Brain microvascular endothelial cell (primary cell): ENCODE results near the gene SPPL2C.

Experiments used
- DNase-seq: peaks from one replicate; pipeline ENCODE4 v3.0.0-alpha.2; 2020
- H3K27ac ChIP-seq: fragments of 250-450 bp; sonication (Bioruptor Pico); 2 replicates; pipeline ENCODE4 v1.5.1; 2020; ENCODE audit warnings: mild to moderate bottlenecking, moderate library complexity
- H3K27me3 ChIP-seq: fragments of 250-450 bp; sonication (Bioruptor Pico); replicated peaks from 2 replicates; pipeline ENCODE4 v1.5.1; 2020; ENCODE audit warnings: mild to moderate bottlenecking
- H3K36me3 ChIP-seq: fragments of 250-450 bp; sonication (Bioruptor Pico); replicated peaks from 2 replicates; pipeline ENCODE4 v1.5.1; 2020; ENCODE audit warnings: mild to moderate bottlenecking
- H3K4me3 ChIP-seq: 2 replicates; pipeline ENCODE4 v1.5.1; 2011; ENCODE audit warnings: low read depth, mild to moderate bottlenecking, control low read depth, low read length, moderate library complexity
- CTCF ChIP-seq: IDR thresholded peaks from 2 replicates; pipeline ENCODE4 v1.5.1; 2011; ENCODE audit warnings: low read depth, mild to moderate bottlenecking, moderate library complexity, low read length, control low read depth, inconsistent platforms; ENCODE audit errors: missing control alignments
- in situ Hi-C: cut with HindIII; loops from 2 replicates; pipeline ENCODE4 v1.10.0; 2017; ENCODE audit warnings: low sequenced_read_pairs, low pct_ligation_motif_present

SPPL2C gene

GRCh38 chr17:45848868-45849535, 4.3 kb downstream of the SPPL2C start:
- no peak overlapping the region for H3K4me3 ChIP-seq
- TF ChIP-seq CTCF, result no peak
- no peak overlapping the region for H3K27ac ChIP-seq
- no peak for DNase-seq
- H3K36me3 ChIP-seq, result no peaks in the 10 kb centered on the region
- H3K27me3 ChIP-seq, result no peaks in the 10 kb centered on the region
- in situ Hi-C loops, result no loop called here

DNA sequence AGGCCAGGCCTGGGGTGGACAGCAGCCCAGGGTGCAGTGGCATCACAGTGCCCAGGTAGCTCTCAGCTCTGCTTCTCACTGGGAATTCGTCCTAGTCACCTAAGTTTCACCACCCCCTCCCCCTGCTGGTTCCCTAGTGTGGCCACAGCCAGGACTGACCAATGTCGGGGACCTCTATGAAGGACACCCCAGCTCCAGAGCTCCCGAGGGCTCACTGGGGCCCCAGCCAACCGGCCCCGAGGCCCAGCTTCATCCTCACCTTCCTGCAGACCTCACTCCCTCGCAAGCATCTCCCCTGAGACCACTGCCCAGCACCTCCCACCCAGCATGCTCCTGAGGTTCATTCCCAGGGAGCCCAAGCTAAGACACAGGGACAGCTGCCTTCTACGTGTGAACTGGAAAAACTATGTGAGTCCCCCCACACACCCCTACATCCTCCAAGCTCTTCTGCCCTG, 4.9 kb downstream of the SPPL2C start:
- no peak overlapping the region for H3K4me3 ChIP-seq
- TF ChIP-seq CTCF, result no peak
- H3K27me3 ChIP-seq, result no peaks in the 10 kb centered on the region
- no peaks in the 10 kb centered on the region for H3K36me3 ChIP-seq
- in situ Hi-C loops, result no loop called here
- H3K27ac ChIP-seq, result no peak overlapping the region
- DNase-seq, result no peak

DNA sequence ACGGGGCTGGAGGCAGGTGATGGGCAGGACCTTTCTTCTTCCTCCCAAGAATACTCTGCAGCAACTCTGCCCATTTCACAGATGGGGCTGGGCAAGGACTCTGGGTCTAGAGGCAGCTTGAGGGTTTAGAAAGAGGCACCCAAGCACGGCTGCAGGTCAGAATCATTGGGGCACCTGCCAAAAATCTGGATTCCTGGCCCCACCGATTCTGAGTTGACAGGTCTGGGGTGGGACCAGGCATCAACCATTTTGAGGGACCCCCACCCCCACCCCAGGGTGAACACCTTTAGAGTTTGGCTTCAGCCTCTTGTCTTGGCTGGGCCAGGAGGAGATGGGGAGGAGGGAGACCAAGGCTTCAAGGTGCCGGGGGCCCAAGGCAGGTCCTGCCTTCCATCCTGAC, 5.3 kb downstream of the SPPL2C start:
- no peak for DNase-seq
- H3K27me3 ChIP-seq, result no peaks in the 10 kb centered on the region
- H3K4me3 ChIP-seq, result no peak overlapping the region
- no peaks in the 10 kb centered on the region for H3K36me3 ChIP-seq
- in situ Hi-C loops, result loop anchor here (25.0 kb wide), 1 partner anchor 188 kb away; no protein-coding TSS in a partner anchor
- H3K27ac ChIP-seq, result no peak overlapping the region
- no peak for TF ChIP-seq CTCF

GRCh38 chr17:45850468-45850867, 5.8 kb downstream of the SPPL2C start:
- H3K4me3 ChIP-seq, result no peak overlapping the region
- H3K27me3 ChIP-seq, result no peaks in the 10 kb centered on the region
- no peak for DNase-seq
- in situ Hi-C loops, result loop anchor here (25.0 kb wide), 1 partner anchor 188 kb away; no protein-coding TSS in a partner anchor
- TF ChIP-seq CTCF, result no peak
- no peak overlapping the region for H3K27ac ChIP-seq
- H3K36me3 ChIP-seq, result no peaks in the 10 kb centered on the region

DNA sequence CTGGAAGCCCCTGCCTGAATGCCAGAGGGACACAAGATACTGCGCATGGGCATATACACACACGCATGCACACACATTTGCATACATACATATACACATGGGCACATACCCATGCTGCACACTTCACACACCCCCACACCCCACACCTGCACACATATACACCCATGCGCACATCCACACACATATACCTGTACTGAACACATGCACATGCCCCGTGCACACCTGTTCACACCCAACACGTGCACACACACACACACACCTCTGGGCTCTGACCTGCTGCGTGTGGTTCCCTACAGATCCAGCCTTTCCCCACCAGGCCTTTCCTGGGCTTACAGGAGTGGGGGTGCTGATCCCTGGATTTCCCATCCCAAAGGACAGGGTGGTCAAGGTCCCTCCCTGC, 6.3 kb downstream of the SPPL2C start:
- H3K27me3 ChIP-seq, result no peaks in the 10 kb centered on the region
- H3K36me3 ChIP-seq, result no peaks in the 10 kb centered on the region
- in situ Hi-C loops, result loop anchor here (25.0 kb wide), 1 partner anchor 189 kb away; no protein-coding TSS in a partner anchor
- no peak for TF ChIP-seq CTCF
- no peak for DNase-seq
- no peak overlapping the region for H3K27ac ChIP-seq
- H3K4me3 ChIP-seq, result no peak overlapping the region

DNA sequence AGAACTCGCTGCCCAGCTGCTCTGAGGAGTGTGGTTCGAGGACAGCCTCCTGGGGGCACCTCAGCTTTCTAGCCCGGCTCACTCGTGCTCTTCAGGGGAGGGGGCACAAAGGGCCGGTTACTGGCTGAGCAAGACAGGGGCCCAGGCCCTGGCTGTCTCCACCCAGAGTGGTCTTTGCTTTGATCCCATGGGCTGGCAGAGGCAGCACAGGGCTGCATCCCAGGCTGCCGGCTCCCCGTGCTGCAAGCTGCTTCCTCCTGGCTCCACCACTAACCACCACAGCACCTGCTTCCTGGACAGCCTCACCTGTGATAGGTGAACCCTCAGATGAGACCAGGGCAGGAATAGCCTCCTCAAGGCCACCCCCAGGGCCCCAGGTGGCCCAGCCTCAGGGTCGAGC, 6.8 kb downstream of the SPPL2C start:
- Histone ChIP-seq H3K27me3 (no peaks in the 10 kb centered on the region), H3K27ac (no peak overlapping the region), H3K36me3 (no peaks in the 10 kb centered on the region), H3K4me3 (no peak overlapping the region)
- no peak for TF ChIP-seq CTCF
- no peak for DNase-seq
- in situ Hi-C loops, result loop anchor here (25.0 kb wide), 1 partner anchor 189 kb away; no protein-coding TSS in a partner anchor
